GM18868 (cell line): ENCODE results near the gene CACTIN.
"Not testable (repeated sequence)": the region's sequence is repeated elsewhere in the genome, so short reads cannot be mapped to it uniquely, and the experiment has no call there.

Experiments used
- ATAC-seq: cut with Tn5 transposase; IDR thresholded peaks from one replicate; pipeline ENCODE4 v1.9.1; 2021; ENCODE audit warnings: mild to moderate bottlenecking, moderate library complexity; ENCODE audit not compliant: unreplicated experiment

Gene CACTIN

DNA sequence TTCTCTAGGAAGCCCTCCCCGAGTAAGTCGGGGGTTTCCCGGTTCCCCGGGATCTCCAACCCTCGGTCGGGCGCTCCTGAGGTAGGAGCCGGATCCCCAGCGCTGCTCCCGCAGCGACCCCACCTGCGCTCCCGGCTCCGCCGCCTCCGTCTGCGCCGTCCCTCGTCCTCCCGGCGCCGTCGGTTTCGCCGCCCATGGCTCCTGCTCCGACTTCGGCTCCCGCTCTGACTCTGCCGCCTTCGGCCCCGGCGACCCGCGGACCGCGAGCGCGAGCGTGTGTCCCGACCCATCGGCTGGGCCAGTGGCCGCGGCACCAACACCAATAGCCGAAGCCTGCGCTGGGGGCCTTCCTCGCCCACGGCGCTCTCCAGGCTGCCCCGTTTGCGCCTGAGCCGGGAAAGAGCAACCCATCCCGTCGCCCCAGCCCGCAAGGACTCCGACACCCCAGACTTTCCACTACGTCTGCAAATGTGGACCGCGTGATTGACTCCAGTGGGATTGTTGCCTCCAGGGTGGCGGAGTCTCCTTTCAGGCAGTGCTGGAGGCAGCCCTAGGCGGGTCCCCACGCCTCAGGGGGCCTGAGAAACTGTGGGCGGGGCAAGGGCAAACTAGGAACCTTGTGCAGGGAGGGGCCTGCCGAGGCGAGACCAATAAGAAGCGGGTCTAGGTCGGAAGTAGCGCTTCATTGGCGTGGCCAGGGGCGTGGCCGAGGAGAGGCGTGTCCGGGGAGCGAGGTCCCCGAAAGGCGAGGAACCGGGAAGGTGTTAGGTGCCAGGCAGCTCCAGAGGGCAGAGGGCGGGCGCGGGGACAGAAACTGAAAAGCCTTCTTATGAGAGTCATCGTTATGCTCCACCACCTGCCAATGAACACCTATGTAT lies at the start of gene CACTIN:
CACTIN (minus strand) TSS at position 318 of the 878 bp plus-strand sequence; CDS start at position 290, 28 bp downstream.
- ATAC-seq: peak; percentile 92

DNA sequence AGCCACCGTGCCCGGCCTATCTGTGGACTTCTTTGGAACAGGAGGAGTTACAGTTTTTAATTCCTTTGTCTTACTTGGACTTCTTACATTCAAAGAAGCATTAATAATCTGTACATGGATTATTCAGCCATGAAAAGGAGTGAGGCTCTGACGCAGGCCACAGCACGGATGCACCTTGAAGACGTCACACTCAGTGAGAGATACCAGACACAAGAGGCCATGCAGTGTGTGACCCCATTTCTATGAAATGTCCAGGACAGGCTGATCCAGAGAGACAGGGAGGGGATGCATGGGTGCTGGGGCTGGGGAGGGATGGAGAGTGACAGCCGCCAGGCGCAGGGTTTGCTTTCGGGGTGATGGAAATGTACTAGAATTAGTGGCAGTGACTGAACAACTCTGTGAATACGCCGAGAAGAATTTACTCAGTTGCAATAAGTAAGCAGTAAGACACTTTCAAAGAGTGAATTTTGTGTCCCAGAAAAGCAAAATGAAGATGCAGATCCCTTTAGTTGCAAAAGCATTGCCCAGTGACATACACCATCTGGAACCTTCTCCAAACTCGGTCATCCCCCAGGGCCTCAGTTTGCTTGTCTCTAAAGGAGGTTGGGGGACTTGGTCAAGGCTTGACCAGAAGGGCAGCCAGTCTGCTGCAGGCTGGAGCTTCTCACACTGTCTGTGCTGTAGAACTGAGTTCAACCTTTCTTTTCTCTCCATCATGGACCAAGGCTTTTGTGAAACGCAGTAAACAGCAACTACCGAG lies 48.4 kb upstream of the CACTIN start:
- ATAC-seq: no peak

- no peak for ATAC-seq
Measured at GRCh38 chr19:3673506-3674439, 47.2 kb upstream of the CACTIN start.

GRCh38 chr19:3672993-3673392 lies 46.4 kb upstream of the CACTIN start:
- ATAC-seq: no peak

DNA sequence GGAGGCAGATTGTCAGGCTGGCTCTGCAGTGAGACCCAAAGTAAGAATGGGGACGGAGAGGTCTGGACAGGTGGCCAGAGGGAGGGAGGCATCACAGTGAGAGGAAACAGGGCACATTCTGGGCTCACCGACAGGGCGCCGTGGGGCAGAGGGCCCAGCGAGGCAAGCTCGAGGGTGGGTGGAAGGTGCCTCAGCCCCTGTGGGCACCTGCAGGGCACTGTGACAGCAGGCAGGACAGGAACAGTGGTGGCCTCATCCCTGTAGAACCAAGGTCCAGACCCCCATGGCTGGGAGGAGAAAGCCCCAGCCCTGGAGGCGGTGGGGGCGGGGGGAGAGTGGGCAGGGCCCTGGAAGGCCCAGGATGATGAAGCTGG lies 46.0 kb upstream of the CACTIN start:
- no peak for ATAC-seq

- no peak for ATAC-seq
Measured at GRCh38 chr19:3671680-3672574, 45.3 kb upstream of the CACTIN start.

DNA sequence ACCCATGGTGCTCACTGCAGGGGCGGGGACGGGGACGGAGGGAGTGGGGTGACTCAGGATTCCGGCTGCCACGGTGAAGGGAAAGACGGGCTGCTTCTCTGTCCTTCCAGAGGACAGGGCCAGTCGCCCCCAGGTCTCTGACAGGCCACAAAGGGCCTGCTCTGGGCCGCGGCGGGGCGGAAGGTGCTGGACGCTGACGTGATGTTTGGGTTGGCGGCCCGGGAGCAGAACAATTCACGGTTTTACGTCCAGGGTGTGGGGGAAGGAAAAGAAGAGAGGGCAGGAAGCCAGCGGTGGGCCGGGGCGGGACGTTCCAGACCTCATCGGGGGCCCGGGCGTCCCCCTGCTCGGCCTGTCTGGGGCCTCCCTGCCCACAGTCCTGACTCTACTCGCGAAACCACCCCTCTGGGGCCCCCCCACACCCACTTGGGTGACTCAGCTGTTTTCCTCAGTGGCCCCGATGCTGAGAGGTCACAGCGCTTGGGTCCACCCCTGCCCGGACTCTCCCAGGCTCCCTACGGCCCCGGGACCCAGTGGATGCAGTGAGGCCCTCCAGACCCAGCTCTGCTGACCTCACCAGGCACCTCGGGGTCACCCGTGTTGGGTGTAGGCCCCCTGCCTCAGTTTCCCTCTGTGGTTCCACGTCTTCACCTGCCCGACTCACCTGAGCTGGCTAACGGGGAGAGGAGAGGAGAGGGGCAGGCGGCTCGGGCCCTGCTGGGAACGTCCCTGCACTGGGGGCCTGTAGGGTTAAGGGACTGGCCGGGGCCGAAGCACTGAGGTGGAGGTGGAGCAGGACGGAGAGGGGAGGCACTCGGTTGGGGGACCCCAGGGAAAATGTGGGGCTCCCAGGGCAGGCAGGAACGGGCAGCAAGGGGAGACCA lies 44.4 kb upstream of the CACTIN start:
- ATAC-seq: no peak

DNA sequence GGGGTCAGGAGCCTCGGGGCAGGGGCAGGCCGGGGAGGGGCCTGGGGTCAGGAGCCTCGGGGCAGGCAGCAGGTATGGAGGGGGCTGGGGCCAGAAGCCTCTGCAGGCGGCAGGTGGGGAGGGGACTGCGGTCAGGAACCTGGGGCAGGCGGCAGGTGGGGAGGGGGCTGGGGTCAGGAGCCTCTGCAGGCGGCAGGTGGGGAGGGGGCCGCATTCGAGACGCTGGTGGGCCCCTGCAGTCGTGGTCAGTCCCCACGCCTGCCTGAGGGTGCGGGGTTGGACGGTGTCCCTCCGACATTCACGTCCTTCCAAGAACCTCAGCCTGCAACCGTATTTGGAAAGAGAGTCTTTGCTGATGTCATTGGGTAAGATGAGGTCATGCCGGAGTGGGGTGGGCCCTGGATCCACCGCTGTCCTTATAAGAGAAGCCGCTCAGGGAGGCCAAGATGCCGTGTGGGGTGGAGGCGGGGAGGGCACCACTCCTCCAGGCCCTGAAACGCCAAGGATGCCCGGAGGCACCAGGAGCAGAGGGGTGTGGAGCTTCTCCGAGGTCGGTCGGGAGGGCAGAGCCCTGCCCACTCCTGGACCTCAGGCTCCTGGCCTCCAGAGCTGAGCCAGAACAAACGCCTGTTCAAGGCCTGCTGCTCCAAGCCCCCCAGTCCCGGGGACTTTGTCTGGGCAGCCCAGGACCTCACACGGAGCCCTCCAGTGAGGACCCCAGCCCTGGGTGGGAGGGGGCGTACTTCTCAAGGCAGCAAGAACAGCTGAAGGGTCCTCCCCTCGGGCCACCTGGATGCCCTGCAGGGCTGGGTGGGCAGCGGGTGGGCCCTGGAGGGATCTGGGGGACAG lies 43.6 kb upstream of the CACTIN start:
- ATAC-seq: no peak

- ATAC-seq: no peak
Measured at GRCh38 chr19:3669082-3669946, 42.7 kb upstream of the CACTIN start.

- no peak for ATAC-seq
Measured at GRCh38 chr19:3668331-3669081, 41.9 kb upstream of the CACTIN start.

GRCh38 chr19:3667766-3668165 lies 41.2 kb upstream of the CACTIN start:
- no peak for ATAC-seq

DNA sequence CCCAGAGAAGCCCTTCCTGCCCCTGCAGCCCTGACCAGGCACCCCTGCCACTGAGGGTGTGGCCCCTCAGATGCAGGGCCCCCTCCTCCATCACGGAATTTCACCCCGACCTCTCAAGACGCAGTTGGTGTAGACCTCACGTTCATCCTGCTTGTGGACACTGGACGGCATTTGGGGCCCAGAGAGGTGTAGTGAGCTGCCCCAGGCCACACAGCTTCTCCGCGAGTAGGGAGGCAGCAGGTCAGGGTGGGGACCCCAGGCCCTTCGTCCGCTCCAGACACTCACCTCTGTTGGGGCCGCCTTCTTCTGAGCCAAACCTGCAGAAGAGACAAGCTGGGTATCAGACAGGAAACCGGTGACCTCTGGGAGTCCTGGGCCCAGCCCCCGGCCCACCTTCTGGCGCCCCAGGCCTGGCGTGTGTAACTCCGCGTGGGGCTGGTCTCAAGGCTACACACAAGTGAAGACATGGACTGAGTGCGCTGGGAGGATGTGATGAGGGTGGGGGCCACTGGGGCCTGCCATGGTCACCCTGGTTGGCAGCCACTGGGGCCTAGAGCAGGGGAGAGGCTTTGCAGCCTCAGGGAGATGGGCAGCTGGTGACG lies 40.5 kb upstream of the CACTIN start:
- ATAC-seq: no peak

DNA sequence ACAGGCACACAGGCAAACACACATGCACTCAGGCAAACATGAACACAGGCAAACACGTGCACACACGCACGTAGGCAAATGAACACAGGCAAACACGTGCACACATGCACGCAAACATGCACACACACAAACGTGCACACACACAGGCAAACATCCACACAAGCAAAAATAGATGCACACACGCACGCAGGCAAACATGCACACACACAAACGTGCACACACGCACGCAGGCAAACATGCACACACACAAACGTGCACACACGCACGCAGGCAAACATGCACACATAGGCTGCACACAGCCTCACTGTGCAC lies 39.9 kb upstream of the CACTIN start:
- not testable (repeated sequence) for ATAC-seq

DNA sequence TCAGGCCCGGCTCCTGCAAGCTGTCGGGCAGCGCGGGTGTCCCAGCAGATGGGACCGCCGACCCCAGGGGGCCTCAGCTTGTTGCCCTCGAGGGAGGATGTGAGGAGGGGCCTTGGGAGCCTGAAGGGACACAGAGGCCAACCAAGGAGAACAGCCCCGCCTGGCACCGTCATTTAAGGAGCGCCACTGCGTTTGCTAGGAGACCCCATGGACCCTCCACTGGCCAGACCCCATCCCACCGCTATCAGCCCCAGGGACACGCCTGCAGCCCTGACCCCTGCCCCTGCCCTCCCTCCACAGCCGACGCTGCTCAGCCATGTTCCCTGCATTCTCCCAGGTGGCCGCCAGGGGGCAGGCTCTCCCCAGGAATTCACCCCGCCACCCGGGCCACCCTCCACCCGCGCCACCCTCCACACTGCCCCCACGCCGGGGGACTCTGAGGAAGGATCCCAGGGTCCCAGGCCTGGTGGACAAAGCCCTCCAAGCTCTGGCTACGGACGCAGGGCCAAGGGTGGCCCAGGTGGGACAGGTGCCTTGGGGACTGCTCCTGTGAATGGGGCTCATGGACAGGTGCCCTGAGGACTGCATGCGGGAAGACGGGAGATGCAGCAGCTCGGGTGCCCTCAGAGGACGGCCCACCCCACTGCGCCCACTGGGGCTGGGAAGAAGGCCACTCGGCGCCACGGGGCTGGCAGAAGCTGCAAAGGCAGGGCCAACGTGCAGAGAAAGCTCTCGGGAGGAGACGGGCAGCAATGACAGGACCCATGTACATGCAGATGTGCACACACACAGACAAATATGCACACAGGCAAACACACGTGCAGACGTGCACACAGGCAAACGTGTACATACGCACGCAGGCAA lies 39.3 kb upstream of the CACTIN start:
- ATAC-seq: no peak
